Keratinocyte (primary cell): ENCODE measurements around the gene TMPRSS6. TPM values are rescaled to one million over a fixed set of nuclear protein-coding genes. Genes with fewer than 3 reads are reported as not detected.

Source experiments
- DNase-seq: peaks from one replicate; pipeline ENCODE4 v3.0.0-alpha.2; 2011; ENCODE audit warnings: low read depth, missing footprints, low spot score
- FAIRE-seq: peaks from 2 replicates; lab custom pipeline; 2011; peaks lifted over from hg19 to GRCh38; lab: Jason Lieb, UNC
- H2AFZ ChIP-seq: 2 replicates; pipeline ENCODE4 v1.6.0; 2012; ENCODE audit warnings: low read length, control low read depth, inconsistent platforms; ENCODE audit not compliant: control insufficient read depth
- H3K27ac ChIP-seq: 2 replicates; pipeline ENCODE4 v1.5.1; 2011; ENCODE audit warnings: low read length; ENCODE audit not compliant: control insufficient read depth, insufficient read depth
- H3K27me3 ChIP-seq: 3 replicates; pipeline ENCODE4 v1.6.0; 2011; ENCODE audit warnings: low read length; ENCODE audit not compliant: control insufficient read depth, insufficient read depth; ENCODE audit errors: extremely low read depth
- H3K36me3 ChIP-seq, 2 experiments: 2 replicates in 1 of 2; 3 replicates in 1 of 2; pipeline ENCODE4 v1.5.1; 2011; ENCODE audit warnings: low read length in 2 of 2, mild to moderate bottlenecking in 1 of 2; ENCODE audit not compliant: control insufficient read depth in 2 of 2, insufficient read depth in 2 of 2; ENCODE audit errors: extremely low read depth in 1 of 2
- H3K4me1 ChIP-seq: 3 replicates; pipeline ENCODE4 v1.5.1; 2011; ENCODE audit warnings: low read length; ENCODE audit not compliant: control insufficient read depth, insufficient read depth; ENCODE audit errors: extremely low read depth
- H3K4me2 ChIP-seq: 3 replicates; pipeline ENCODE4 v1.6.0; 2011; ENCODE audit warnings: low read depth, low read length; ENCODE audit not compliant: control insufficient read depth, insufficient read depth; ENCODE audit errors: extremely low read depth
- H3K4me3 ChIP-seq, 3 experiments: fragments of 200-600 bp in 1 of 3; sonication (generic) in 1 of 3; 2 replicates in 2 of 3; 3 replicates in 1 of 3; pipeline ENCODE4 v1.5.1; 2011 to 2016; ENCODE audit warnings: low read length in 3 of 3, mild to moderate bottlenecking in 3 of 3, control low read depth in 2 of 3, inconsistent platforms in 1 of 3, low read depth in 1 of 3, mixed read lengths in 1 of 3, mixed run types in 1 of 3, moderate library complexity in 1 of 3; ENCODE audit not compliant: control insufficient read depth in 2 of 3, insufficient read depth in 2 of 3; ENCODE audit errors: extremely low read depth in 1 of 3
- H3K79me2 ChIP-seq: 2 replicates; pipeline ENCODE4 v1.6.0; 2012; ENCODE audit warnings: low read length; ENCODE audit not compliant: control insufficient read depth, insufficient read depth
- H3K9ac ChIP-seq: 3 replicates; pipeline ENCODE4 v1.6.0; 2011; ENCODE audit warnings: low read length; ENCODE audit not compliant: control insufficient read depth, insufficient read depth; ENCODE audit errors: extremely low read depth
- H3K9me1 ChIP-seq: 3 replicates; pipeline ENCODE4 v1.6.0; 2011; ENCODE audit warnings: low read length; ENCODE audit not compliant: control insufficient read depth, insufficient read depth; ENCODE audit errors: extremely low read depth
- H3K9me3 ChIP-seq: 2 replicates; pipeline ENCODE4 v1.5.1; 2012; ENCODE audit warnings: low read depth, low read length; ENCODE audit not compliant: control insufficient read depth
- H4K20me1 ChIP-seq: 3 replicates; pipeline ENCODE4 v1.6.0; 2011; ENCODE audit warnings: low read length; ENCODE audit not compliant: control insufficient read depth, insufficient read depth; ENCODE audit errors: extremely low read depth
- EZH2 ChIP-seq: IDR thresholded peaks from one replicate; pipeline ENCODE4 v1.6.1; 2012; ENCODE audit warnings: inconsistent platforms, mild to moderate bottlenecking, low read length, moderate library complexity
- dilution Hi-C: fragments of 300-500 bp; cut with MboI; formaldehyde crosslinking; loops from one replicate; pipeline ENCODE4 v1.7.0; 2020; ENCODE audit warnings: low sequenced_read_pairs; ENCODE audit not compliant: extremely low pct_ligation_motif_present
- polyA plus RNA-seq, 5 experiments: library from polyadenylated mRNA; depleted of rRNA in 3 of 5; stranded (reverse) in 3 of 5; stranded (forward) in 1 of 5; unstranded in 1 of 5; fragments of >200 nt; gene quantifications; 1 replicate in 1 of 5; 2 replicates in 3 of 5; 3 replicates in 1 of 5; pipeline versions ENCODE4 v1.2.1 to v1.2.3, GENCODE V29; 2011 to 2012; ENCODE audit warnings: missing spikeins in 2 of 5, low read depth in 1 of 5, low replicate concordance in 1 of 5
- TF ChIP-seq, protein P1 (sequence below), 3 experiments: IDR thresholded peaks in 1 of 3; conservative IDR thresholded peaks in 1 of 3; optimal IDR thresholded peaks in 1 of 3; 2 replicates in 2 of 3; 3 replicates in 1 of 3; pipeline versions ENCODE3 to v1.5.1; 2011; ENCODE audit warnings: low read length in 3 of 3, mild to moderate bottlenecking in 3 of 3, moderate library complexity in 2 of 3, control low read depth in 1 of 3, inconsistent platforms in 1 of 3; ENCODE audit not compliant: insufficient read depth in 2 of 3; ENCODE audit errors: extremely low read depth in 1 of 3

The TMPRSS6 gene
- polyA plus RNA-seq, 1 donor (not counting 4 experiments of a cell fraction or from before 2014, with no cell fraction given): not detected

DNA sequence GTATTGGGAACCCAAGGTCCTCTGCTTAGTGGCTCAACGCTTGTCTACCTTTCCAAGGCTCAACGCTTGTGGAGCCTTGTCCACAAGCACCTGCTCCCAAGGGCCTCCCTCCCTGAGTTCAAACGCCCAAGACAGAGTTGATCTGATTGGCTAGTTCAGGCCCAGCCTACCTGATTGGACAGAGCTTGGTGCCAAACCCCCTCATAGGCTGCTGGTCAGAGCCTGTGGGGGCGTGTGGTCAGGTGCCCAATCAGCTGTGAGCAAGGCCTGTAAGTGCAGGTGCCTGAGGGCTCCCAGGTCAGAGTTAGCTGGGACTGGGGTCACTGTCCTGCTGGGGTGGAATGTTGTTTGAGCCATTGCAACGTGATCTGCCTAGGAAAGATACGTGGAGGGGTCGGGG is 16.9 kb upstream of the TMPRSS6 start:
- FAIRE-seq: no peak

DNA sequence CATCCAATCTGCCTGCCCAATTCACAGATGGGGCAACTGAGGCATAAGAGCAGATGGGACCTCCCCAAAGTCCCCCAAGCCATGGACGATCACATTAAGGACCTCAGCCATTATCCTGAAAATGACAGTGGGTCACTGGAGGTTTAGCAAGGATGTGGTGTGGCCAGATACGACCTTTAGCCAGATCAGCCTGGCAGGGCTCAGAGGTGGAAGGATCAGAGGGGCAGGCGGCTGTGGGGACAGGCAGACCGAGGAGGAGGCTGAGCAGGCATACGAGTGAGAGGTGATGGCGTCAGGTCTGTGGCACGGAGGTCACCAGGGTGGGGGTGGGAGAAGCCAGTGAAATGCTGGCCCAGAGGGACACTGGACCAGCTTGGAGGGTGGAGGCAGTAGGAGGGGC is 14.1 kb upstream of the TMPRSS6 start:
- TF ChIP-seq, protein P1, sequence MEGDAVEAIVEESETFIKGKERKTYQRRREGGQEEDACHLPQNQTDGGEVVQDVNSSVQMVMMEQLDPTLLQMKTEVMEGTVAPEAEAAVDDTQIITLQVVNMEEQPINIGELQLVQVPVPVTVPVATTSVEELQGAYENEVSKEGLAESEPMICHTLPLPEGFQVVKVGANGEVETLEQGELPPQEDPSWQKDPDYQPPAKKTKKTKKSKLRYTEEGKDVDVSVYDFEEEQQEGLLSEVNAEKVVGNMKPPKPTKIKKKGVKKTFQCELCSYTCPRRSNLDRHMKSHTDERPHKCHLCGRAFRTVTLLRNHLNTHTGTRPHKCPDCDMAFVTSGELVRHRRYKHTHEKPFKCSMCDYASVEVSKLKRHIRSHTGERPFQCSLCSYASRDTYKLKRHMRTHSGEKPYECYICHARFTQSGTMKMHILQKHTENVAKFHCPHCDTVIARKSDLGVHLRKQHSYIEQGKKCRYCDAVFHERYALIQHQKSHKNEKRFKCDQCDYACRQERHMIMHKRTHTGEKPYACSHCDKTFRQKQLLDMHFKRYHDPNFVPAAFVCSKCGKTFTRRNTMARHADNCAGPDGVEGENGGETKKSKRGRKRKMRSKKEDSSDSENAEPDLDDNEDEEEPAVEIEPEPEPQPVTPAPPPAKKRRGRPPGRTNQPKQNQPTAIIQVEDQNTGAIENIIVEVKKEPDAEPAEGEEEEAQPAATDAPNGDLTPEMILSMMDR (optimal IDR thresholded peaks at IDR 0.05 in 1 of 3, IDR thresholded peaks at IDR 0.05 in 1 of 3, conservative IDR thresholded peaks at IDR 0.05 in 1 of 3; ENCODE audit: extremely low read depth in 1 of 3, insufficient read depth in 2 of 3, low read length in 3 of 3): no peak
- TF ChIP-seq EZH2: no peak
- FAIRE-seq (no peak), DNase-seq (no peak)
- H3K79me2 ChIP-seq: no peaks in the 10 kb centered on the region
- dilution Hi-C loops: no loop called here
- no peaks in the 10 kb centered on the region for H3K36me3 ChIP-seq
- H3K27ac ChIP-seq: no peak overlapping the region
- peaks cover 17% of the 10 kb centered on the region for H3K4me1 ChIP-seq
- no peak overlapping the region for H2AFZ ChIP-seq
- H3K9ac ChIP-seq: no peak overlapping the region
- H3K9me3 ChIP-seq: no peaks in the 10 kb centered on the region
- H3K4me2 ChIP-seq: no peak overlapping the region
- no peak overlapping the region for H3K4me3 ChIP-seq
- H3K27me3 ChIP-seq: no peaks in the 10 kb centered on the region
- H4K20me1 ChIP-seq: no peaks in the 10 kb centered on the region
- H3K9me1 ChIP-seq: no peaks in the 10 kb centered on the region

More for the DNA sequence above, 16.9 kb upstream of the TMPRSS6 start:
- H3K36me3 ChIP-seq: no peaks in the 10 kb centered on the region
- no peak for DNase-seq
- no peak overlapping the region for H3K4me3 ChIP-seq
- dilution Hi-C loops: no loop called here
- H3K9ac ChIP-seq: no peak overlapping the region
- H3K27me3 ChIP-seq: no peaks in the 10 kb centered on the region
- H3K9me1 ChIP-seq: no peaks in the 10 kb centered on the region
- no peak overlapping the region for H2AFZ ChIP-seq
- H4K20me1 ChIP-seq: no peaks in the 10 kb centered on the region
- H3K27ac ChIP-seq: no peak overlapping the region
- H3K79me2 ChIP-seq: no peaks in the 10 kb centered on the region
- H3K9me3 ChIP-seq: no peaks in the 10 kb centered on the region
- peaks cover 19% of the 10 kb centered on the region for H3K4me1 ChIP-seq
- TF ChIP-seq, protein P1 (optimal IDR thresholded peaks at IDR 0.05 in 1 of 3, IDR thresholded peaks at IDR 0.05 in 1 of 3, conservative IDR thresholded peaks at IDR 0.05 in 1 of 3; ENCODE audit: extremely low read depth in 1 of 3, insufficient read depth in 2 of 3, low read length in 3 of 3): no peak
- TF ChIP-seq EZH2: no peak
- H3K4me2 ChIP-seq: no peak overlapping the region
